ENCODE measurements around the gene SIGLEC11.
"Not testable (repeated sequence)": the region's sequence is repeated elsewhere in the genome, so short reads cannot be mapped to it uniquely, and the experiment has no call there.

Gene SIGLEC11

DNA sequence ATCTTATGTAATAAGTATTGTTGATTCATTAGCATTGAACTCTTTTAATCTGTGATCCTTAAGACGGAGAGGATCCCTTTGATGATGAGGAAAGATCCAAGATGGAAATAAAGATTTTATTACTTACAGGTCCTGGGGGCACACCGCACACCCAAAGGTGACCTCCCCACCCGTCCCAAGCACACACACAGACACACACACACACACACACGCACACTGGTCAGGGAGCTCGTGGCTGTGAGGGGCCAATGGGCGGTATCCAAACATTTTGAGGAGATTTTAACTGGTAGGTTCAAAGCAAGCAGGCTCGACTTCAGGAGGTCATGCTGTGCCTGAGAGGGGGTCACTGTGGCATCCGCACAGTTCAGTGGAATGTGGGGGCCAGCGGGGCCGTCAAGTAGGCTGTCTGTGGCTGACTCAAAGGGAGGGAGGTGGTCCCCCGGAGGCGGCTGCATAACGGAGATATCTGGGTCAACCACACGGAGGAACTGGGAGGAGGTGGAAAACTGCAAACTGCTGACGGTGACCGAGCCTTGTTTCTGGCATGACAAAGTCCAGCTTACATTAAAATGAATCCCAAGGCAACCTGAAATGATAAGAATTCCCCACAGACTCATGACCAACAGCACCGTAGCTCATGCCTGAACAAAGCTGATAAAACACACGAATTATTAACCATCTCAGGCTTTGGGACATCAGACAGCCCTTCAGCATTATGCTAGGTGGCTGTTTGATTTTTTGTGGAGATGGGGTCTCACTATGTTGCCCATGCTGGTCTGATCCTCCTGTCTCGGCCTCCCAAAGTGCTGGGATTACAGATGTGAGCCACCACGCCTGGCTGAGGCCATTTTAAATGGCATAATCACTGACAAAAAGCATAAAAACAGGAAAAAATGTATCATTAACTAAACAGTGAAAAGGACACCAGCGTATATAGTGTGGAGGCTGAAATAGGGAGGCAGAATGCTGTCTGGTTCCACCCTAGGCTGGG, 20.9 kb upstream of the SIGLEC11 start:
- DNase-seq (ENCODE audit: low read depth), result no peak

DNA sequence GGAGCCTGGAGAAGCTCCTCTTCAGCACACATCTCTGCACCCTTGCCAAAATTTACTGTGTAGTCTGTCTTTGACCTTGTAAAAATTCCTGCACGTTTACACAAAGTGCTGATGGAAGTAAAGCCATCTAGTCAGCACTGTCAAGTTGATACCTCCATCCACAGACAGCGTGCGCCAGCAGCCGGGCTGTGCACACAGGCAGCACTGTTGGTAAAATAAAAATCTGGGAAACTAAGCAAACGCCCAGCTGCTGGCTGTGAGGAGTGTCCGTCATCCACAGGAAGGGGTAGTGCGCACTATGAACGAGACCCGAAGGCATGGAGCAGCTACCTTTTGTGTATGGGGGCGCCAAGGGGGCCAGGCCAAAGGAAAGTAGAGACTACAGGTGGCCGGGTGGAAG, 17.4 kb upstream of the SIGLEC11 start:
- DNase-seq (ENCODE audit: low read depth), result no peak

DNA sequence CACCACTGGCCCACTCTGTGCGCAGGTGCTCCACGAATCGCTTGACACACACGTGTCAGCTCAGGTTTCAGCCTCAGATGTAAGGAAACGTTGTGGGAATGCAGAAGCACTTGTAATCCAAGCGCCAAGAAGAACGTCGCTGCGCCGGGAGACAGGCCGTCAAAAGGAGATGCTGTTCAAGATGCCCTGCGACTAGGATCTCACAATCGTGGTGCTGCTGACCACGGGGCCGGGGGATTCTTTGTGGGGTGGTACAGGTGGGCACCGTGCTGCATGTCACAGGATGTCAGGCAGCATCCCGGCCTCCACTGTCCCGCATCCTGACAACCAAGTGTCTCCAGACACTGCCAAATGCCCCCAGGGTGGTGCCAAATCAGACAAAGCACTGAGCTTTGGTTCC, 16.9 kb upstream of the SIGLEC11 start:
- no peak for DNase-seq (ENCODE audit: low read depth)

DNA sequence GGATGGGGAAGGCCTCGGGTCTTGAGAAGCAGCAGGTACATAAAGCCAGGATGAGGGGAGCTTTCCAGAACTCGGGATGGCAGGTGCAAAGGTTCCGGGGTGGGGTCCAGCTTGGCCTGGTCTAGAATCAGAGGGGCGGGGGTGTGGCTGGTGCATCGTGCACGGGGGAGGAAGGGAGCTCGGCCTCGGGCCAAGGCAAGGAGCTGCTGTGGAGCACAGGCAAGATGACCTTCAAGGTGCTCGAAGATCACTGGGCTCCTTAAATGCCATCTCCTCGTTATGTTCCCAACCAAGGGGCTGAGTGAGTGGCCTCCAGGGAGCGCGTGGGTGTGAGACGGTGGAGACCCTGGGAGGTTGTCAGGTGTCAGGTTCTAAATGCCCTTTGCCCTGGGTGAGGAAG, 16.1 kb upstream of the SIGLEC11 start:
- no peak for DNase-seq (ENCODE audit: low read depth)

DNA sequence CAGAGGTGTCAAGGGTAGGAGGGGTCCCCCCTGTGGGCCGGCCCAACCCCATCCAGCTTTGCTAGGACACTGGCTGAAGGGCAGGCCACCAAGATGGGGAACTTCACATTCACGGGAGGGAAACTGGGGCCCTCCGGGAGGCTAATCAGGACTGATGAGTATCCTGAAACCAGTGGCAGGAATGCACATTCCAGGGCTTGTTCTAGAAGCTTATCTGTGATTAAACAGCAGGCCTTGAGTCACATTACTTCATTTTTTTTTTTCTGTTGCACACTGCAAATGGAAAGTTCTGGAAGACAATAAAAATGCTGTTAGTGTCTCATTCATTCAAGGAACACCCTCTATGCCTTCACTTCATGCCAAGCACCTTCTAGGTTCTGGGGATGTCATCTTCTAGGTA, 15.5 kb upstream of the SIGLEC11 start:
- no peak for DNase-seq (ENCODE audit: low read depth)

DNA sequence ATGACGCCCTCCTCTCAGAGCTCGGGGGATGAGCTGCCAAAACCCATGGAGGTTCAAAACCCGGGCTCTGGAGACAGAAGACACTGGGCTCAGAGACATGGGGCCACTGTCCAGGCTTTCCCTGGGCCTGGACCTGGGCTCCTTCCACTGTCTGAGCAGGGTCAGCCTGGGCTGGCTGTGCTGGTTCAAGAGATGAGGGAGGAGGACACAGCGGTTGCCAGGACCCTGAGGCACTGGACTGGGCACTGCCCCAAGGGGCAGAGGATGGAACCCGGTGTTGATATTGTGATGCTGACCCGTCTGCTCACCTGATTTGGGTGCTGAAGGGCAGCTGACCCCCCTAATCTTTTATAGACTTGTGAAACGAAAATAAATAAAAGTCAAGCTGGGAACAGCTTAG, 14.1 kb upstream of the SIGLEC11 start:
- DNase-seq (ENCODE audit: low read depth), result no peak

DNA sequence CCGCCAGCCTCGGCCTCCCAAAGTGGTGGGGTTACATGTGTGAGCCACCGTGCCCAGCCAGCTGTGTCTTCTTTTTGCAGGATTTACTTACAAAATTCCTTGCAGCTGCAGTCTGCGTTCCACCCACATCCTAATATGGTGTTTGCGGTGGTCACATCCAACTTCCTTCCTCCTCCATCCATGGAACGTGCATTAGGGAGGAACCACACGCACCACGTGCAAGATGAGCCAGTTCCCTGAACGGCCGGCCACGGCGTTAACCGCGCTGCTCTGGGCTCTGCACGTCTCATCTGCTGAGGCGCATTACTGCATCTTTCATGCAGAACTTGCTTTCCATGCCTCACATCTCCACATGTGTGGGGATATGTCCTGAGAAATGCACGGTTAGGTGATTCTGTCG, 13.0 kb upstream of the SIGLEC11 start:
- no peak for DNase-seq (ENCODE audit: low read depth)

DNA sequence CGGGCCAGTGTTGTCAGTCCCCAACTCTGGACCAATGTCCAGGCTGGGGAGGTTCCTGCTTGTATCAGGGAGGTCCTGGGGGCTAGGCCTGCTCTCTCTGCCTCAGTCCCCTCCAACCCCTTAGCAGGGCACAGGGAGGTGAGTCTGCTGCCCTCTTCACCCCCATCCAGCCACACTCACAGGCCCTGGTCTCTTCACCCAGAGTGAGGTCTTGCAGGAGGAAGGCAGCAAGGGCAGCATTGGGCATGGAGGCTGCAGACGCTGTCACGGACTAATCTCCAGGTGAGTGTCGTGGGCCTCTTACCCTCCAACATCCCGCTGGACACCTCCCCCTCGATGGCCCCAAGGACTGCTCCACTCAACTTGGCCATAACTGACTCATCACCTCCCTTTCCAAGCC, 11.9 kb upstream of the SIGLEC11 start:
- DNase-seq (ENCODE audit: low read depth), result no peak

DNA sequence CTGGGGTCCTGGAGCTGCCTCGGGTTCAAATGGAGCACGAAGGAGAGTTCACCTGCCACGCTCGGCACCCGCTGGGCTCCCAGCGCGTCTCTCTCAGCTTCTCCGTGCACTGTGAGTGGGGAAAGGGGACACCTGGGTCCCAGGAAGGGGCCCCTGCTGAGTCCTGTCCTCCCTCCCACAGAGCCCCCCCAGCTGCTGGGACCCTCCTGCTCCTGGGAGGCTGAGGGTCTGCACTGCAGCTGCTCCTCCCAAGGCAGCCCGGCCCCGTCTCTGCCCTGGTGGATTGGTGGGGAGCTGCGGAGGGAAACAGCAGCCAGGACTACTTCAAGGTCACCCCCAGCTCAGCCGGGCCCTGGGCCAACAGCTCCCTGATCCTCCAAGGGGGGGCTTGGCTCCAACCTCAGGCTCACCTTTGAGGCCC, 11.0 kb upstream of the SIGLEC11 start:
- DNase-seq (ENCODE audit: low read depth), result no peak

DNA sequence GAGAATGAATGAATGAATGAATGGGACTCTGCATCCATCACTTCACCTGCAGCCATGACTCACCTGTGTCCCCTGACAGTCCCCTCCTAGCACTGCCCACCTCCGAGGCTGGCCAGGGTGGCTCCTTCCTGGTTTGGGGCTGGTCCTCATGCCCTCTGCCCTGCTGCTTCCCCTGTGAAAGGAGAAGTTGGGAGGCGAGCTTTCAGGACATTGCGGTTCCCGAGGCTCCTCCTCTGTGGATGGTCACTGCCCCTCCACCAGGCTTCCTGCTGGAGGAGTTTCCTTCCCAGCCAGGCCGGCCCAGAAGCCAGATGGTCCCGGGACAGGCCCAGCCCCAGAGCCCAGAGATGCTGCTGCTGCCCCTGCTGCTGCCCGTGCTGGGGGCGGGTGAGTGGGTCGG, 8.4 kb upstream of the SIGLEC11 start:
- not testable (repeated sequence) for DNase-seq (ENCODE audit: low read depth)

DNA sequence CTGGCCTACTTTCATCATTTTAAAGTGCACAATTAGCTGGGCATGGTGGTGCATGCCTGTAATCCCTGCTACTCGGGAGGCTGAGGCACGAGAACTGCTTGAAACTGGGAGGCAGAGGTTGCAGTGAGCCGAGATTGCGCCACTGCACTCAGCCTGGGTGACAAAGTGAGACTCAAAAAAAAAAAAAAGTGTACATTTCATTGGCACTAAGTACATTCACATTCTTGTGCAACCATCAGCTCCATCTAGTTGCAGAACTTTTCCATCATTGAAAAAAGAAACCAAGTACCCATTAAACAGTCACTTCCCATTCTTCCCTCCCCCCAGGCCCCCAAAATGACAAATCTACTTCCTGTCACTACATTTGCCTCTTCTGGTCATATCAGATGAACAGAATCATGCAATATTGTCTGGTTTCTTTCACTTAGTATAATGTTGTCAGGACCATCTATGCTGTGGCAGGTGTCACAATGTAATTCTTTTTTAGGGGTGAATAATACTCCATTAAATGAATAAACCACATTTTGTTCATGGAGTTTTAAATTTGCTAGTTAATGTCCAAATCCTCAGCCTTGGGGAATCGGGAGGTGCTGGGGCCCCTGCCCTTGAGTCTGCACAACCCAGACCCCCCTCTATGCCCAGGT, 7.4 kb upstream of the SIGLEC11 start:
- no peak for DNase-seq (ENCODE audit: low read depth)

DNA sequence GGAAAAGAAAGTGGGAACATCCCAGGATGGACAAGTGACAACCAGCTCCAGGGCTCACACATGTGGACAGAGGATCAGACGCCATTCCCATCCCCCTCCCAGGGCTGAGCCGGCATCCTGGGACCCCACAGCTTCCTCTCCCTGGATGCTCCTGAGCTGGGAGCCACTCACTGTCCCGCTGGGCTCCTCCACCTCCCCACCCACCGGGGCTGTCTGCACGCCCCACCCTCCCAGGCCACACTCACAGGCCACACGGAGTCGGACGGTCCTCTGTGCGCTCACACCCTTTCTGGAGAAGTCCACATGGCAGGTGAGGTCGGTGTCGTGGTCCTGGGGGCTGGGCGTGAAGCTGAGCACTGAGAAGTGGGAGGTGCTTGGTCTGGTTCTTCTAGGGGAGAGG, 1.1 kb downstream of the SIGLEC11 start:
- not testable (repeated sequence) for DNase-seq (ENCODE audit: low read depth)

DNA sequence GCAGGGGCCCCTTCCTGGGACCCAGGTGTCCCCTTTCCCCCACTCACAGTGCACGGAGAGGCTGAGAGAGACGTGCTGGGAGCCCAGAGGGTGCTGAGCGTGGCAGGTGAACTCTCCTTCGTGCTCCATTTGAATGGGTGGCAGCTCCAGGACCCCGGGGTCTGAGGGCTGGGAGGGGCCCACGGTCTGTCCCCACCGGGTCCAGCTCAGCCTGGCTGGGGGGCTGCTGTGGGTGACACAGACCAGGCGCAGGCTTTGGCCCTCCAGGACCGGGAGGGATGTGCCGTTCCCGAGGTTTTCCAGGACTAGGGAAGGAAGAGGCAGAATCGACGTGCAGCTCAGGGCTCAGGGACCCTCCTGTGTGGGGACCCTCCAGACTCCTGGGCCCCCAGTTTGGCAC, 2.4 kb downstream of the SIGLEC11 start:
- DNase-seq (ENCODE audit: low read depth), result not testable (repeated sequence)

DNA sequence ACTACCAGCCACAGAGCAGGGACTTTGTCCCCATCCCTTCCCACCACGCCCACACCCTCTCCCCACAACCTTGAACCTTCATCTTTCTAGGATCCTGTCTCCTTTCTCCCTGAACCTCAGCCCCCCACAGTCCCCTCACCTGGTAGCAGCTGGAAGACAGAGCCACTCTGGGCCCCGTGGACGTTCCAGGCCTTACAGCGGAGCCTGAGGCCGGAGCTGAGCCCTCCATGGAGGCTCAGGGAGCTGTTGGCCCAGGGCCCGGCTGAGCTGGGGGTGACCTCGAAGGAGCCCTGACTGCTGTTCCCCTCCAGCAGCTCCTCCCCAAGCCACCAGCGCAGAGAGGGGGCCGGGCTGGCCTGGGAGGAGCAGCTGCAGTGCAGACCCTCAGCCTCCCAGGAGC, 2.8 kb downstream of the SIGLEC11 start:
- DNase-seq (ENCODE audit: low read depth), result not testable (repeated sequence)

DNA sequence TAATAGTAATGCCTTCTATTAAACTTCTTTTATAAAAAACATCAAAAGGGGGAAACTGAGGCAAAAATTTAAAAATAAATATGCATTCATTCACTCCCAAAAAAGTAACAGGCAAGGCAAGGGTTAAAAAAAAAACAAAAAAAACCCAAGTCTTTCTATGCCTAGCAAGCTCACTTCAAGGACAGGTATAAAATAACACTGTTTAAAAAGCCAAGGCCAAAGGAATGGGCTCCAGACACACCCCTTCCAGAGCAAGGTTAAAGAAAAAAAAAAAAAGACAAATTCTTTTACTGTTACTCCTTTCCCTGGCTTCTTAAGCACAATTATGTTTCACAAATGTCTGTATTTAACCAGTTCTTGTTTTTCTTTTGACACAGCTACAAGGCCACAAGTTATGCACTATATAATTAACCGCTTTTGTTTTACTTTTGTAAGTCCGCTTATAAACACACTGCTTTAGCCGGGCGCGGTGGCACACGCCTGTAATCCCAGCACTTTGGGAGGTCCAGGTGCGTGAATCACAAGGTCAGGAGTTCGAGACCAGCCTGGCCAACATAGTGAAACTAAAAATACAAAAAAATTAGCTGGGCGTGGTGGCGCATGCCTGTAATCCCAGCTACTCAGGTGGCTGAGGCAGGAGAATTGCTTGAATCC, 3.6 kb downstream of the SIGLEC11 start:
- no peak for DNase-seq (ENCODE audit: low read depth)

DNA sequence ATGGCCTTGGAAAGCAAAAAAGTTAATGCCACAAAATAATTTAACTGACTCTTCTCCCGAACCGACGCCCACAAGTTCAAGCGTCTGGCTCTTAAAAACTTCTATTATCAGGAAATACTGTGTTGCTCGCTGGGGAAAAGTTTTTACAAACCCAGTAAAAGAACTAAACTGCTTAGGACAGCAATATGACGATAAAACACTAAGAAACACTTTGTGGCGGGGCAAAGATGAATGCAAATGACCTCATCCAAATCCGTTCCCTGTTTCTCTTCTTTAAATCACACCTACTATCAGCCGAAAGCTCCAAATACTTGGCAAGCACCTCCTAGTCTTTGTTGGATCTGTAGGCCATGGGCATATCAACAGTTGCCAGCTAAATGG, 4.9 kb downstream of the SIGLEC11 start:
- DNase-seq (ENCODE audit: low read depth), result no peak

DNA sequence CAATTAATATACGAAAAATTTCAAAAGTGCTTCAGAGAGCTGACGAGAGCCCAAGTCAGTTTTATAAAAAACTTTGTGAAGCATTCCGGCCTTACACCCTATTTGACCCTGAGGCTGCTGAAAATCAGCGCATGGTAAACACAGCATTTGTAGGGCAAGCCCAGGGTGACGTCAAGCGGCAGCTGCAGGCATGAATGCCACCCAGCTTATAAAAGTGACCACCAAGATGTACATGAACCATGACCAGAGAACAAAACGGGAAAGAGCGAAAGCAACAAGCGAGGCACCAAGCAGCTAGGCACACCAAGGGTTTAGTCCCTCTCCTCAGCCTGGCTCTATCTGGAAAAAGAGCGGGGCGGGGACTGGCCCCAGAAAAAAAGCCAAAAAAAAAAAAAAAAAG, 6.0 kb downstream of the SIGLEC11 start:
- no peak for DNase-seq (ENCODE audit: low read depth)

DNA sequence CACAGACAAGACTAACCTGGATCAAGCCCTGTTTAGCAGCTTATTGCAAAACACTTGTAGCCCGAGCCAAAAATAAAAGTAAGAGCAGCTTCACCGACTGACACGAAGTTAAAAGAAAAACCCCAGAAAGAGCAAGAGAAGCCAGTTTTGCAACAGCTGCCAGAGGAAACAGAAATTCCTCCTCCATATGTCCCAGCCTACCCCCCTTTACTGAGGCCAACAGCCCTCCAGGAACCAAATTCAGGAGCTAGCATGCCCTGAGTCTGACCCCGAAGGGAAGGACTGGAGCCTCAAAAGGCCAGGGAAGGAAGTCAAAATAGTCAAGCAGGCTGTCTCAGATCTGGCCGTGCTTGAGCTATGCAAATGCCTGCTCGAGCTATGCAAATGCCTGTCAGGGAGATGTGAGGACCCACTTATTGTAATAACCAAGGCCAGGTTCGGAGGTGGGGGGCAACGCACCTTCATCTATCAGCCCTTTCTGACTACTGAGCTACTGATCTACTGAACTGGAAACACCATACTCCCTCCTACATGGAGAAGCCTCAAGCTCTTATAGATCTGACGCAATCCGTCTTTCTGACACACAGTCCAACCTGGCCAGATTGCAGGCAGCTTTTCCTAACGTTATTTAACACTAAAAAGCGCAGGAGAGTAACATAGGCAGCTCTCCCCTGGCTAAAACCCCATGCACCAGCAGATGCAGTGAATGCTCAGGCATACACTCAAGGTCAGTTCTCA, 6.7 kb downstream of the SIGLEC11 start:
- DNase-seq (ENCODE audit: low read depth), result no peak

DNA sequence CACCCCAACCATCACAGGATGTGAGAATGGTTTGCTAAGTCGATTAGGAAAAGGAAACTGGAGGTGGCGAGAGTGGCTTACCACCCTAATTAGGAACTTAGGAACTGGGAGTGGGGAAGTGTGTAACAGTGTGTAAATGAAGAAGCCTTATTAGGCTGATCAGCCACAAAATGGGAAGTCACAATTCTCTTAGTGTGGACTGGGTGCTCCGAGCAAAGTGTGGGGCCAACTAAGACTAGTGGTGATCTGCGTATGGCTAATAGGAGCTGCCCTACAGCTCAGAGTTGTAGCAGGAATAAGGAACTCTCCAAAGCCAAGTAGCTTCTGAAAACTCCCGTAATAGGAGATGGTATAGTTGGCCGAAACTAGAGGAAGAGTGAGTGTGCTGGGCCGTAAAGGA, 7.6 kb downstream of the SIGLEC11 start:
- DNase-seq (ENCODE audit: low read depth), result no peak

DNA sequence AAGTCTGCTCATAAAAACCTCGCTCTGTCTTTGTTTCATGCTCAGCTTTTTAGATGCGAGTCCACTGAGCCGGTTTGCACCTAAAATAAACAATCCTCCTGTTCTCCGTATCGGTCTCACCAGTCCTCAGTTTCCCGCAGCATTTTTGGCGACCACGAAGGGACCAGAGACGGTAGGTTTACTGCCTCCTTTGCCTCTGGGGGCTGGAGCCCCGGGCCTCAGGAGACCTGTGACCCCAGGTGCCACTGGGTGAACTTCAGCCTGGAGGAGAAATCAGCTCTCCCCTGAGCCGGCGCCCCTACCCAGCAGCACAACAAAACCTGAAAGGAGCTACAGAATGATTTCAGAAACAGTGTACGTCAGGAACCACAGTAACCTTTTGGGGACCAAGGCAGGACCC, 8.1 kb downstream of the SIGLEC11 start:
- DNase-seq (ENCODE audit: low read depth), result no peak

DNA sequence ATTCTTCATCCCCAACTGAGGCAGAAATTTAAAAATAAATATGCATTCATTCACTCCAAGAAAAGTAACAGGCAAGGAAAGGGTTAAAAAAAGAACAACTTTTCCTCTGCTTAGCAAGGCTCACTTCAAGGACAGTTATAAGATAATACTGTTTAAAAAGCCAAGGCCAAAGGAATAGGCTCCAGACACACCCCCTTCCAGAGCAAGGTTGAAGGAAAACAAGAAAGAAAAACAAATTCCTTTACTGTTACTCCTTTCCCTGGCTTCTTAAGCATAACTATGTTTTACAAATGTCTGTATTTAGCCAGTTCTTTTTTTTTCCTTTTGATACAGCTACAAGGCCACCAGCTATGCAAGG, 8.5 kb downstream of the SIGLEC11 start:
- no peak for DNase-seq (ENCODE audit: low read depth)

DNA sequence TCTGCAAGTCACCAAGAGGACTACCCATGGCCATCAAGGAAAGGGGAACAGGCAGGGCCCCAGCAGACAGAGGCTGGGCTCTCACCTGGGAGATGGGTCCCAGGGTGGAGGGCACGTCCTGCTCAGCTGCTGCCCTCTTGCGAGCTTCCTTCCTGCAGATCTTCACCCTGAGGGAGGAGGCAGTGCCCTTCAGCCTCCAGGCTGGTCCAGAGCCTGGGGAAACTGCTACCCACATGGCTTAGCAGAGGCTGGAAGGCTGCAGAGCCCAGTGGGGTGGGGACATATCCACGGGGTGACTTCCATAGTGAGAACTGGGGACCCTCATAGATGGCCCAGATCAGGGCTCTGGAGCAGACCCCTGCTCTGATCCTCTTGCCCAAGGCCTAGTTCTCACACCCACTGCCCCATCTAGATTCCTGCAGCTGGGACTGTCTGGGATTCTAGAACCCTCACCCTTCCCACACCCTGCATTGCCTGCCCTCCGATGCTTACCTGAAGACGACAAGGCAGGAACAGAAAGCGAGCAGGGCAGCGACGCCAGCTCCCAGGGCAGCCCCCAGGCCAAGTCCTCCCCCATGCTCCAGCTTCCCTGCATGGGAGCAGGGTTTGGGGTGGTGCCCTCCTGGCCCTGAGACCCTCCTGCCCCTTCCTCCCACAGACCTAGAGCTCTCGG, 9.0 kb downstream of the SIGLEC11 start:
- no peak for DNase-seq (ENCODE audit: low read depth)
